Measurements from ENCODE around the gene ANKS6. TPM values are rescaled to one million over a fixed set of nuclear protein-coding genes. Genes with fewer than 3 reads are reported as not detected.
A peak's percentile ranks its signal among the peaks of the same experiment; 100 is the strongest.

The ANKS6 gene
- total RNA-seq, 1 experiment from 2014 or later: 46.3 TPM

DNA sequence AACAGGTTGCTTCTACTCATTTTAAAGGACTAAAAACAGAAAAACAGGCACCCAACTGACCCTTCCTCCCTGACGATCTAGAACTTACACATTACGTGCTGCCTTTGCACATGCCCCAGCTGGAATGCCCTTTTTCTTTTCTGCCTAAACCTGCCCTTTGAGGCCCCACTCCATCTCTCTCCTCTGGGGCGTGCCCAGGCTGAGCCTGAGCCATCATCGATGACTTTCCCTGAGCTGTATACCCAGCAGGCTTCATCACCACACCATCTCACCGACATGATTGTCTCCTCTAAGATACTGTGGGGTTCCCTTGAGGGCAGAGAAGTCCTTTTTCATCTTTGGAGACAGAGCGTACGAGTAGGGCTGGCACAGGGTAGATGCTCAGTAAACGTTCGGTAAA lies 63.6 kb downstream of the ANKS6 start:
- H3K4me2 ChIP-seq (ENCODE audit: insufficient read depth, insufficient read length, low read length): no peak overlapping the region
- no CpG with 5 or more reads among the region's 9 CpGs for WGBS (ENCODE audit: extremely low coverage, insufficient read length, low lambda C conversion rate)
- no peaks in the 10 kb centered on the region for H3K79me2 ChIP-seq (ENCODE audit: insufficient read depth, low read length)
- no peak overlapping the region for H2BK15ac ChIP-seq (ENCODE audit: low read depth, low read length)
- H3K4ac ChIP-seq (ENCODE audit: low read depth, low read length): no peak overlapping the region
- H2AFZ ChIP-seq (ENCODE audit: low read length): no peak overlapping the region
- no peak overlapping the region for H3K4me3 Mint-ChIP-seq
- no peak overlapping the region for H3T11ph ChIP-seq (ENCODE audit: low read length)
- H3K9me3 ChIP-seq (ENCODE audit: control insufficient read depth, low read depth, low read length): no peaks in the 10 kb centered on the region
- no peak overlapping the region; the same call in 1 of the 2 replicates for H3K14ac ChIP-seq (ENCODE audit: insufficient read depth, low read length)
- TF ChIP-seq, protein P1, sequence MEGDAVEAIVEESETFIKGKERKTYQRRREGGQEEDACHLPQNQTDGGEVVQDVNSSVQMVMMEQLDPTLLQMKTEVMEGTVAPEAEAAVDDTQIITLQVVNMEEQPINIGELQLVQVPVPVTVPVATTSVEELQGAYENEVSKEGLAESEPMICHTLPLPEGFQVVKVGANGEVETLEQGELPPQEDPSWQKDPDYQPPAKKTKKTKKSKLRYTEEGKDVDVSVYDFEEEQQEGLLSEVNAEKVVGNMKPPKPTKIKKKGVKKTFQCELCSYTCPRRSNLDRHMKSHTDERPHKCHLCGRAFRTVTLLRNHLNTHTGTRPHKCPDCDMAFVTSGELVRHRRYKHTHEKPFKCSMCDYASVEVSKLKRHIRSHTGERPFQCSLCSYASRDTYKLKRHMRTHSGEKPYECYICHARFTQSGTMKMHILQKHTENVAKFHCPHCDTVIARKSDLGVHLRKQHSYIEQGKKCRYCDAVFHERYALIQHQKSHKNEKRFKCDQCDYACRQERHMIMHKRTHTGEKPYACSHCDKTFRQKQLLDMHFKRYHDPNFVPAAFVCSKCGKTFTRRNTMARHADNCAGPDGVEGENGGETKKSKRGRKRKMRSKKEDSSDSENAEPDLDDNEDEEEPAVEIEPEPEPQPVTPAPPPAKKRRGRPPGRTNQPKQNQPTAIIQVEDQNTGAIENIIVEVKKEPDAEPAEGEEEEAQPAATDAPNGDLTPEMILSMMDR (conservative IDR thresholded peaks at IDR 0.05): no peak
- H3K27me3 Mint-ChIP-seq (ENCODE audit: low read depth): peaks cover 11% of the 10 kb centered on the region
- peak overlapping the region in 2 of 3 experiments; percentile 8 to 33; a peak in 1 of 7 replicates for H3K27ac Mint-ChIP-seq
- H3K23me2 ChIP-seq (ENCODE audit: insufficient read length, low read depth, low read length, poor library complexity, severe bottlenecking): no peaks in the 10 kb centered on the region
- H4K91ac ChIP-seq (ENCODE audit: insufficient read length, low read depth, low read length): no peak overlapping the region
- DNase-seq: no peak
- peaks cover 10 to 13% of the 10 kb centered on the region in 2 experiments for H3K4me1 Mint-ChIP-seq
- no peak overlapping the region for H3K9ac ChIP-seq (ENCODE audit: extremely low read depth, insufficient read length, low read length)
- no peak overlapping the region for H4K5ac ChIP-seq (ENCODE audit: insufficient read length, low read depth, low read length)
- no peak overlapping the region for H3K18ac ChIP-seq (ENCODE audit: insufficient read length, low read depth, low read length)
- H3K79me1 ChIP-seq (ENCODE audit: insufficient read depth, low read depth, low read length, poor library complexity, severe bottlenecking): no peaks in the 10 kb centered on the region
- H3K4me1 ChIP-seq (ENCODE audit: insufficient read depth, low read length): no peaks in the 10 kb centered on the region
- no peak overlapping the region for H3K27ac ChIP-seq (ENCODE audit: insufficient read length, low read depth, low read length)
- H2BK120ac ChIP-seq (ENCODE audit: low read depth, low read length, poor library complexity, severe bottlenecking): no peak overlapping the region
- no peak overlapping the region for H2BK20ac ChIP-seq (ENCODE audit: low read depth, low read length, poor library complexity, severe bottlenecking)
- H3K56ac ChIP-seq (ENCODE audit: insufficient read length, low read depth, low read length): no peak overlapping the region
- H3K36me3 Mint-ChIP-seq (ENCODE audit: insufficient read depth in 1 of 3, low read depth in 3 of 3): peaks cover 16 to 44% (median 43%) of the 10 kb centered on the region in 3 experiments
- no peaks in the 10 kb centered on the region for H3K27me3 ChIP-seq (ENCODE audit: insufficient read depth, low read length)
- H2BK12ac ChIP-seq (ENCODE audit: insufficient read length, low read depth, low read length): no peak overlapping the region
- no peaks in the 10 kb centered on the region; a peak in 1 of 5 replicates for H3K9me3 Mint-ChIP-seq
- H2BK5ac ChIP-seq (ENCODE audit: insufficient read length, low read length): no peak overlapping the region
- no peaks in the 10 kb centered on the region for H4K20me1 ChIP-seq (ENCODE audit: control insufficient read depth, insufficient read depth, insufficient read length)
- no peak overlapping the region for H3K23ac ChIP-seq (ENCODE audit: insufficient read length, low read depth, low read length)
- no peak overlapping the region for H4K8ac ChIP-seq (replicated peaks; ENCODE audit: insufficient read length, low read depth, low read length)
- no peak overlapping the region for H2AK5ac ChIP-seq (ENCODE audit: insufficient read length, low read length)
